ENCODE data around the gene PKN2. TPM values are rescaled to one million over a fixed set of nuclear protein-coding genes. Genes with fewer than 3 reads are reported as not detected.

PKN2 gene
- total RNA-seq, 1 experiment from 2014 or later: 74.1 TPM

DNA sequence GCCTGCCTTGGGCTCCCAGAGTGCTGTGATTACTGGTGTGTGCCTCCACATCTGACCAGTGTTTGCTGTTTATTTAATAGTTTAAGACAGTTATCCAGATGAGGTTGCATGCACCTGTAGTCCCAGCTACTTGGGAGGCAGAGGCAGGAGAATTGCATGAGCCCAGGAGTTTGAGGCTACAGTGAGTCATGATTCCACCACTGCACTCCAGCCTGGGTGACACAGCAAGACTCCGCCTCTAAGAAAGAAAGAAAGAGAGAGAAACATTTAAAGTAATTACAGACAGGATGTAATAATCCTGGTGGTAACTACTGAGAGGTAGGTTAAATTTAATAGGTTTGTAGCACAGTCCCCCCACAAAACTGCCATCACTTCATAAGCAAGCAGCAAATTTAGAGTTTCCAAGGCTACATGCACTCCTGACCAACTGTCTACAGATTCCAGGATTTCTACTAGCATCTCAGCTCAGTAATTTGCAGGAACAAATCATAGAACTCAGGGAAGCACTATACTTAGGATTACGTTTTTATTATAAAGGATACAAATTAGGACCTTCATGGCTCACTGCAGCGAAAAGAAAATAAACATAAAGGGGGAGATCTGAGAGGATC, 89.6 kb downstream of the PKN2 start:
- Histone ChIP-seq H3K4me3 (ENCODE audit: low read depth in 2 of 2, low read length in 2 of 2) (no peak overlapping the region), H3K9me3 (ENCODE audit: control insufficient read depth, insufficient read depth, low read depth, low read length) (no peaks in the 10 kb centered on the region), H3K27me3 (ENCODE audit: control insufficient read depth, insufficient read depth, low read length) (no peaks in the 10 kb centered on the region), H3K36me3 (ENCODE audit: control insufficient read depth, insufficient read depth, low read length) (peaks cover 7% of the 10 kb centered on the region; the same call in 1 of the 2 replicates), H3K4me1 (ENCODE audit: control insufficient read depth, insufficient read depth, low read length) (no peaks in the 10 kb centered on the region), H3K27ac (ENCODE audit: low read length) (no peak overlapping the region)
- intact Hi-C loops (cut with micrococcal nuclease; ENCODE audit: unreplicated experiment): no loop called here
- no peak for TF ChIP-seq TCF7L2 (IDR thresholded peaks at IDR 0.05; ENCODE audit: low read depth, low read length)
- TF ChIP-seq, protein P1, sequence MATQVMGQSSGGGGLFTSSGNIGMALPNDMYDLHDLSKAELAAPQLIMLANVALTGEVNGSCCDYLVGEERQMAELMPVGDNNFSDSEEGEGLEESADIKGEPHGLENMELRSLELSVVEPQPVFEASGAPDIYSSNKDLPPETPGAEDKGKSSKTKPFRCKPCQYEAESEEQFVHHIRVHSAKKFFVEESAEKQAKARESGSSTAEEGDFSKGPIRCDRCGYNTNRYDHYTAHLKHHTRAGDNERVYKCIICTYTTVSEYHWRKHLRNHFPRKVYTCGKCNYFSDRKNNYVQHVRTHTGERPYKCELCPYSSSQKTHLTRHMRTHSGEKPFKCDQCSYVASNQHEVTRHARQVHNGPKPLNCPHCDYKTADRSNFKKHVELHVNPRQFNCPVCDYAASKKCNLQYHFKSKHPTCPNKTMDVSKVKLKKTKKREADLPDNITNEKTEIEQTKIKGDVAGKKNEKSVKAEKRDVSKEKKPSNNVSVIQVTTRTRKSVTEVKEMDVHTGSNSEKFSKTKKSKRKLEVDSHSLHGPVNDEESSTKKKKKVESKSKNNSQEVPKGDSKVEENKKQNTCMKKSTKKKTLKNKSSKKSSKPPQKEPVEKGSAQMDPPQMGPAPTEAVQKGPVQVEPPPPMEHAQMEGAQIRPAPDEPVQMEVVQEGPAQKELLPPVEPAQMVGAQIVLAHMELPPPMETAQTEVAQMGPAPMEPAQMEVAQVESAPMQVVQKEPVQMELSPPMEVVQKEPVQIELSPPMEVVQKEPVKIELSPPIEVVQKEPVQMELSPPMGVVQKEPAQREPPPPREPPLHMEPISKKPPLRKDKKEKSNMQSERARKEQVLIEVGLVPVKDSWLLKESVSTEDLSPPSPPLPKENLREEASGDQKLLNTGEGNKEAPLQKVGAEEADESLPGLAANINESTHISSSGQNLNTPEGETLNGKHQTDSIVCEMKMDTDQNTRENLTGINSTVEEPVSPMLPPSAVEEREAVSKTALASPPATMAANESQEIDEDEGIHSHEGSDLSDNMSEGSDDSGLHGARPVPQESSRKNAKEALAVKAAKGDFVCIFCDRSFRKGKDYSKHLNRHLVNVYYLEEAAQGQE (IDR thresholded peaks at IDR 0.05; ENCODE audit: insufficient read depth in 1 of 2, low read depth in 2 of 2, low read length in 1 of 2): no peak
- no peak for TF ChIP-seq POLR2AphosphoS5 (IDR thresholded peaks at IDR 0.05; ENCODE audit: low read depth, low read length)
- no peak for TF ChIP-seq SIN3A (IDR thresholded peaks at IDR 0.05; ENCODE audit: borderline replicate concordance, insufficient read depth, low read depth, low read length)
- TF ChIP-seq, protein P2, sequence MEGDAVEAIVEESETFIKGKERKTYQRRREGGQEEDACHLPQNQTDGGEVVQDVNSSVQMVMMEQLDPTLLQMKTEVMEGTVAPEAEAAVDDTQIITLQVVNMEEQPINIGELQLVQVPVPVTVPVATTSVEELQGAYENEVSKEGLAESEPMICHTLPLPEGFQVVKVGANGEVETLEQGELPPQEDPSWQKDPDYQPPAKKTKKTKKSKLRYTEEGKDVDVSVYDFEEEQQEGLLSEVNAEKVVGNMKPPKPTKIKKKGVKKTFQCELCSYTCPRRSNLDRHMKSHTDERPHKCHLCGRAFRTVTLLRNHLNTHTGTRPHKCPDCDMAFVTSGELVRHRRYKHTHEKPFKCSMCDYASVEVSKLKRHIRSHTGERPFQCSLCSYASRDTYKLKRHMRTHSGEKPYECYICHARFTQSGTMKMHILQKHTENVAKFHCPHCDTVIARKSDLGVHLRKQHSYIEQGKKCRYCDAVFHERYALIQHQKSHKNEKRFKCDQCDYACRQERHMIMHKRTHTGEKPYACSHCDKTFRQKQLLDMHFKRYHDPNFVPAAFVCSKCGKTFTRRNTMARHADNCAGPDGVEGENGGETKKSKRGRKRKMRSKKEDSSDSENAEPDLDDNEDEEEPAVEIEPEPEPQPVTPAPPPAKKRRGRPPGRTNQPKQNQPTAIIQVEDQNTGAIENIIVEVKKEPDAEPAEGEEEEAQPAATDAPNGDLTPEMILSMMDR (IDR thresholded peaks at IDR 0.05): no peak
- BruUV-seq (replicated peaks): no TSS peak
- ChIA-PET POLR2A (no interaction called here), CTCF (no interaction called here)
- peak; percentile 35 for DNase-seq (ENCODE audit: low read depth, low spot score)
- in situ Hi-C loops (cut with HindIII; ENCODE audit: low pct_unique_long_range_greater_than_20kb, low sequenced_read_pairs): no loop called here
- ATAC-seq: no peak

DNA sequence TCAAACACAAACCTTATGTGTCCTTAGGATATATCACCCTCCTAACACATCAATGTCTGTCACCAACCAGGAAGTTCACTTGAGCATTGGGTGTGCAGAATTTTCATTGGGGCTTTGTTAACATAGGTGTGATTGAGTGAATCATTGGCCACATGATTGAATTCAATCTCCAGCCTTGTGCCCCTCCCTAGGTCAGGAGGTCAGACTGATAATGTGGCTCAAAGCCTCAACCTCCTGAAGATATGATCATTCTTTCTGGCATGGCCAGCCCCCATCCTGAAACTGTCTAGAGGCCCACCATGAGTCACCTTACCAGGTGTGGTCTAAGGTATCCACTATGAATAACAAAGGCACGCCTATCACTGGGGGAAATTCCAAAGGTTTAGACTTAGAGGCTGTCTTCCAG, 90.1 kb downstream of the PKN2 start:
- TF ChIP-seq TCF7L2 (IDR thresholded peaks at IDR 0.05; ENCODE audit: low read depth, low read length) (no peak), SIN3A (IDR thresholded peaks at IDR 0.05; ENCODE audit: borderline replicate concordance, insufficient read depth, low read depth, low read length) (no peak), POLR2AphosphoS5 (IDR thresholded peaks at IDR 0.05; ENCODE audit: low read depth, low read length) (no peak)
- H3K4me1 ChIP-seq (ENCODE audit: control insufficient read depth, insufficient read depth, low read length): no peaks in the 10 kb centered on the region
- no peak overlapping the region for H3K27ac ChIP-seq (ENCODE audit: low read length)
- no peaks in the 10 kb centered on the region for H3K9me3 ChIP-seq (ENCODE audit: control insufficient read depth, insufficient read depth, low read depth, low read length)
- H3K4me3 ChIP-seq (ENCODE audit: low read depth in 2 of 2, low read length in 2 of 2): no peak overlapping the region
- no peak for DNase-seq (ENCODE audit: low read depth, low spot score)
- BruUV-seq (replicated peaks): TSS peak; percentile 21
- H3K27me3 ChIP-seq (ENCODE audit: control insufficient read depth, insufficient read depth, low read length): no peaks in the 10 kb centered on the region
- ATAC-seq: no peak
- peaks cover 7% of the 10 kb centered on the region; the same call in 1 of the 2 replicates for H3K36me3 ChIP-seq (ENCODE audit: control insufficient read depth, insufficient read depth, low read length)
- ChIA-PET POLR2A (no interaction called here), CTCF (no interaction called here)
- in situ Hi-C loops (cut with HindIII; ENCODE audit: low pct_unique_long_range_greater_than_20kb, low sequenced_read_pairs) (no loop called here), intact Hi-C loops (cut with micrococcal nuclease; ENCODE audit: unreplicated experiment) (no loop called here)

DNA sequence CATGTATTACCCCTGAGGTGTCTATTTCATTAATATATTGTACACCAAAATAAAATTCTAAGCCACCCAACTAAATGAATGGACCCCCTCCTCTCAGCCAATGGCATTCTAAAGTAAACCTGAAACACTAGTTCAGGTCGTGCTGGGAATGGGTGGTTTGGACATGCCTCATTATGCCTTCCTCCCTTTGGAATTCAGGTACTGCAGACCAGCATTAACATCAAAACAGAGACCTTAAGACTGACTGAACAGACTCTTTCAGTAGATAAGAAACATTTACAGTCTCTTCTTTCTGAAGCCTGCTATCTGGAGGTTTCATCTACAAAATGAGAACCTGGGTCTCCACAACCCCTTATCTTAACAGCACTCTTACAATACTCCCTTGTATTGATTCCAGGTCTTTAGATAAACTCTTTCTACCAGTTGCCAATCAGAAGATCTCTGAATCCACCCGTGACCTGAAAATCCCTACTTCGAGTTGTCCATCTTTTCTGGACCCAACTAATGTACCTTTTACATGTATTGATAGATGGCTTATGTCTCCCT, 93.6 kb downstream of the PKN2 start:
- CTCF ChIA-PET: no interaction called here
- Histone ChIP-seq H3K27me3 (ENCODE audit: control insufficient read depth, insufficient read depth, low read length) (no peaks in the 10 kb centered on the region), H3K4me1 (ENCODE audit: control insufficient read depth, insufficient read depth, low read length) (no peaks in the 10 kb centered on the region), H3K27ac (ENCODE audit: low read length) (no peak overlapping the region), H3K4me3 (ENCODE audit: low read depth in 2 of 2, low read length in 2 of 2) (no peak overlapping the region), H3K36me3 (ENCODE audit: control insufficient read depth, insufficient read depth, low read length) (peaks cover 3% of the 10 kb centered on the region), H3K9me3 (ENCODE audit: control insufficient read depth, insufficient read depth, low read depth, low read length) (no peaks in the 10 kb centered on the region)
- POLR2A ChIA-PET: no interaction called here
- DNase-seq (ENCODE audit: low read depth, low spot score): no peak
- intact Hi-C loops (cut with micrococcal nuclease; ENCODE audit: unreplicated experiment): no loop called here
- TF ChIP-seq TCF7L2 (IDR thresholded peaks at IDR 0.05; ENCODE audit: low read depth, low read length) (no peak), SIN3A (IDR thresholded peaks at IDR 0.05; ENCODE audit: borderline replicate concordance, insufficient read depth, low read depth, low read length) (no peak), POLR2AphosphoS5 (IDR thresholded peaks at IDR 0.05; ENCODE audit: low read depth, low read length) (no peak)
- TF ChIP-seq, protein P2 (IDR thresholded peaks at IDR 0.05): no peak
- TF ChIP-seq, protein P1 (IDR thresholded peaks at IDR 0.05; ENCODE audit: insufficient read depth in 1 of 2, low read depth in 2 of 2, low read length in 1 of 2): no peak
- ATAC-seq: no peak
- BruUV-seq (replicated peaks): no TSS peak
- in situ Hi-C loops (cut with HindIII; ENCODE audit: low pct_unique_long_range_greater_than_20kb, low sequenced_read_pairs): no loop called here
